NT2/D1 (cell line): ENCODE data around the gene EPB41L4B.

Experiments
- SUZ12 ChIP-seq: IDR thresholded peaks from 2 replicates; pipeline ENCODE4 v1.6.1; 2011; ENCODE audit not compliant: insufficient read length, insufficient read depth; ENCODE audit errors: extremely low read depth
- YY1 ChIP-seq: IDR thresholded peaks from 2 replicates; pipeline ENCODE4 v1.6.1; 2011; ENCODE audit not compliant: insufficient read length, insufficient read depth
- ZNF274 ChIP-seq: IDR thresholded peaks from 2 replicates; pipeline ENCODE4 v1.6.1; 2011; ENCODE audit warnings: mild to moderate bottlenecking, low read depth, low read length

DNA sequence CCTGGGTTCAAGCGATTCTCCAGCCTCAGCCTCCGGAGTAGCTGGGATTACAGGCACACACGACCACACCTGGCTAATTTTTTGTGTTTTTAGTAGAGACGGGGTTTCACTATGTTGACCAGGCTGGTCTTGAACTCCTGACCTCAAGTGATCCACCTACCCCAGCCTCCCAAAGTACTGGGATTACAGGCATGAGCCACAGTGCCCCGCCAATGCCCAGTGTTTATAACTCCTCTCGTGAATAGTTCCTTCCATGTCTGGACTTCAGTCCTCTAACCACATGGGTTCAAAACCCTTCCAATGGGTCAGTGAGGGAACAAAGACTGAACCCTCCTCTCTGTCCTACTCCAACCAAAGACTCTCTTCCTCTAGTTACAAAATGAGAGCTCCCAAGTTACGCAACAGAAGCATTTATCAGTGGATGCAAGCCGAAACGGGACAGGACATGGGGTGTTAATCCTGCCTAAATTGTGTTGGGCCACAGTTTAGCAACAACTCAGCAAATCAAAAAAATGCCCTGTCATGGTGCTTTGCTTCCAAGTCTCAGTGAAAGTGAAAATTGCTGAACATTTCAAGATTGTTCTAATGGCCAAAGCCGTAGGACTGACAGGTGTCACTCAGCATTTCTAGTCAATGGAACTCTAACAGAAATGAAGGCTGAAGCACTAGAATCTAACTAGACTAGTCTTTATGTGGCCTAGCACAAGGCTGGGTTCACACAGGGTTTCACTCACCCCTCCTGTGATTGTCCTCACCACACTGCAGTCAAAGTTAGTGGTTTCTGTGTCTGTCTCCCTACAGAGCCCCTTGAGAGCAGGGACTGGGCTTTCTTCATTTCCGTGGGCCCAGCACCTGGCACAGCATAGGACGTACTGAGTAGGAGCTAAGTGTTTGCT, 197.9 kb downstream of the EPB41L4B start:
- TF ChIP-seq ZNF274: no peak
- TF ChIP-seq YY1: no peak
- TF ChIP-seq SUZ12: no peak
